Endothelial cell (in vitro differentiated cells): ENCODE data around the gene MBNL1. TPM values are rescaled to one million over a fixed set of nuclear protein-coding genes. Genes with fewer than 3 reads are reported as not detected.
"Not testable (repeated sequence)": the region's sequence is repeated elsewhere in the genome, so short reads cannot be mapped to it uniquely, and the experiment has no call there.

ENCODE experiments used
- DNase-seq: peaks from one replicate; pipeline ENCODE4 v3.0.0; 2021; ENCODE audit warnings: low spot score
- H3K27ac Mint-ChIP-seq: one replicate; pipeline ENCODE4 v1.8.0; 2021; ENCODE audit warnings: mixed read lengths, inconsistent platforms; ENCODE audit not compliant: unreplicated experiment
- H3K27me3 Mint-ChIP-seq: one replicate; pipeline ENCODE4 v1.8.0; 2021; ENCODE audit warnings: mild to moderate bottlenecking, moderate library complexity, mixed read lengths, inconsistent platforms; ENCODE audit not compliant: unreplicated experiment
- H3K36me3 Mint-ChIP-seq: one replicate; pipeline ENCODE4 v1.8.0; 2021; ENCODE audit warnings: mild to moderate bottlenecking, low read depth, mixed read lengths, inconsistent platforms; ENCODE audit not compliant: unreplicated experiment
- H3K4me1 Mint-ChIP-seq: one replicate; pipeline ENCODE4 v1.8.0; 2021; ENCODE audit warnings: mild to moderate bottlenecking, mixed read lengths, inconsistent platforms; ENCODE audit not compliant: unreplicated experiment
- H3K4me3 Mint-ChIP-seq: one replicate; pipeline ENCODE4 v1.8.0; 2021; ENCODE audit warnings: mild to moderate bottlenecking, mixed read lengths, inconsistent platforms; ENCODE audit not compliant: unreplicated experiment
- H3K9me3 Mint-ChIP-seq: one replicate; pipeline ENCODE4 v1.8.0; 2021; ENCODE audit warnings: mixed read lengths, inconsistent platforms; ENCODE audit not compliant: unreplicated experiment
- total RNA-seq: library from RNA; stranded (reverse); fragmentation: NEBNext Ultra II Directional; extraction: Animal tissue kit (Norgen Biotek cat#: 25700); gene quantifications from one replicate; pipeline ENCODE4 v1.2.1, GENCODE V29; 2021; ENCODE audit not compliant: unreplicated experiment
- TF ChIP-seq, protein P1 (sequence below): fragments of 200-600 bp; sonication (generic); IDR thresholded peaks from one replicate; pipeline ENCODE4 v1.5.0; 2021; ENCODE audit warnings: antibody characterized with exemption; ENCODE audit not compliant: unreplicated experiment

MBNL1 gene
- total RNA-seq, 1 donor from 2014 or later = 54.1 TPM

DNA sequence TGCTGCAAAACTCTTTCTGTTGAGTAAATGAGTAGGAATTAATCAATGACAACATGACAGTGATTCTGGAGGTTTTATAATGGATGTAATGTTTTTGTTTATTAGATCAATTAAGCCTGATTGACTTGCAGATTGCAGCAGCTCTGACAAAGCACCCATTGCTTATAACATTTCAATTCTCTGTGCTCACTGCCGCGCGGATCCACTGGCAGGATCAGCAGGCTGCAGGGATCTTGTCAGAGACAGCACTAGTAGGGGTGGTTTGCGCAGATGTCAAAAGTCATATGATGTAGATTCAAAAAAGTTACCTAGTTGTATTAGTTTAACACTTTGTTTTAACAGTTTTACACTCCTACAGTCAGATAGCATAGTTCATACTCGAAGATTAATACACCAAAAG lies 93.4 kb downstream of the MBNL1 start:
- H3K4me1 Mint-ChIP-seq = no peaks in the 10 kb centered on the region
- H3K4me3 Mint-ChIP-seq = no peak overlapping the region
- H3K9me3 Mint-ChIP-seq = no peaks in the 10 kb centered on the region
- no peaks in the 10 kb centered on the region for H3K27me3 Mint-ChIP-seq
- no peak overlapping the region for H3K27ac Mint-ChIP-seq
- TF ChIP-seq, protein P1, sequence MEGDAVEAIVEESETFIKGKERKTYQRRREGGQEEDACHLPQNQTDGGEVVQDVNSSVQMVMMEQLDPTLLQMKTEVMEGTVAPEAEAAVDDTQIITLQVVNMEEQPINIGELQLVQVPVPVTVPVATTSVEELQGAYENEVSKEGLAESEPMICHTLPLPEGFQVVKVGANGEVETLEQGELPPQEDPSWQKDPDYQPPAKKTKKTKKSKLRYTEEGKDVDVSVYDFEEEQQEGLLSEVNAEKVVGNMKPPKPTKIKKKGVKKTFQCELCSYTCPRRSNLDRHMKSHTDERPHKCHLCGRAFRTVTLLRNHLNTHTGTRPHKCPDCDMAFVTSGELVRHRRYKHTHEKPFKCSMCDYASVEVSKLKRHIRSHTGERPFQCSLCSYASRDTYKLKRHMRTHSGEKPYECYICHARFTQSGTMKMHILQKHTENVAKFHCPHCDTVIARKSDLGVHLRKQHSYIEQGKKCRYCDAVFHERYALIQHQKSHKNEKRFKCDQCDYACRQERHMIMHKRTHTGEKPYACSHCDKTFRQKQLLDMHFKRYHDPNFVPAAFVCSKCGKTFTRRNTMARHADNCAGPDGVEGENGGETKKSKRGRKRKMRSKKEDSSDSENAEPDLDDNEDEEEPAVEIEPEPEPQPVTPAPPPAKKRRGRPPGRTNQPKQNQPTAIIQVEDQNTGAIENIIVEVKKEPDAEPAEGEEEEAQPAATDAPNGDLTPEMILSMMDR = no peak
- DNase-seq = no peak
- peaks cover 3% of the 10 kb centered on the region for H3K36me3 Mint-ChIP-seq

DNA sequence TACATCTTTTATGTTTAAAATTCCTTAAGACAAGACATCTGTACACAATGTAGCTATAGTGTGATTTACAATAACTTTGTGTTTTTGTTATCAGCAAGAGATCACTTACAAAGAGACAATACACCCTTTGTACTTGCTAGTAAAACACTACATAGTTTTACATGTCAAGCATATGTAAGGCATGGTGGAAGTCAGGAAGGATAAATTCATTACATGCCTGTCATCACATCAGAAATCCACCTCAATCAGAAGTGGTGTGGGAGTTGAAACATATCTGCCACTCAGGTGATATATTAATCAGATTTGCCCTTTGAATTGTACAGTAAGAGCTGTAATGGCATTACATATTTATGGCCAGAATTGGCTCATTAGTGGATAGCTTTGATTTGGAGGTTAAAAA lies 95.5 kb downstream of the MBNL1 start:
- TF ChIP-seq, protein P1 = no peak
- no peaks in the 10 kb centered on the region for H3K27me3 Mint-ChIP-seq

DNA sequence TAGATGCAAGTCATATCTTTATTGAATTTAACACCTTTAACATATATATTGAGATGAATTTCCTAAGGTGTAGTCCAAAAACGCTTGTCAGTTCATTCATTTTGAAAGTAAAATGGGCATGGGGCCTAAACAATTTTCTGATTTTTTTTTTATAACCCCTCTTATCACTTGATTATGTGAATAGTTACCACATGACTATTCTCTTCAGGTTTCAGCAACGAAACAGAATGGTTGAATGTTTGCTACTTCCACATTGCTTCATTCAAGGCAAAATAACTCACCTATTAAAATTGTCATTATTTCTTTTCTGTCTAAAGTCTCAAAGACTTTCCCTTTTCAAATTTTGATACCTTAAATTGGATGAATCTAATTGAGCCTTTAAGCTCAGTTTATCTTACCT lies 96.4 kb downstream of the MBNL1 start:
- Mint-ChIP-seq H3K36me3 (peaks cover 9% of the 10 kb centered on the region), H3K4me1 (peaks cover 4% of the 10 kb centered on the region), H3K4me3 (no peak overlapping the region), H3K27me3 (no peaks in the 10 kb centered on the region), H3K9me3 (no peaks in the 10 kb centered on the region), H3K27ac (no peak overlapping the region)
- TF ChIP-seq, protein P1 = no peak
- no peak for DNase-seq

More for the DNA sequence above, 95.5 kb downstream of the MBNL1 start:
- Mint-ChIP-seq H3K27ac (no peak overlapping the region), H3K4me1 (peaks cover 4% of the 10 kb centered on the region), H3K4me3 (no peak overlapping the region), H3K36me3 (peaks cover 9% of the 10 kb centered on the region), H3K9me3 (no peaks in the 10 kb centered on the region)
- DNase-seq = no peak

- no peak overlapping the region for H3K4me3 Mint-ChIP-seq
Measured at GRCh38 chr3:152365766-152366593, 97.3 kb downstream of the MBNL1 start.

GRCh38 chr3:152367192-152367591 lies 98.5 kb downstream of the MBNL1 start:
- not testable (repeated sequence) for H3K9me3 Mint-ChIP-seq, H3K4me1 Mint-ChIP-seq, DNase-seq, H3K4me3 Mint-ChIP-seq, H3K27me3 Mint-ChIP-seq
- Mint-ChIP-seq H3K36me3 (peaks cover 13% of the 10 kb centered on the region), H3K27ac (peak overlapping the region; percentile 19)

More at GRCh38 chr3:152365766-152366593, 97.3 kb downstream of the MBNL1 start:
- TF ChIP-seq, protein P1 = no peak
- Mint-ChIP-seq H3K36me3 (peaks cover 9% of the 10 kb centered on the region), H3K27ac (no peak overlapping the region), H3K27me3 (no peaks in the 10 kb centered on the region), H3K4me1 (peaks cover 4% of the 10 kb centered on the region), H3K9me3 (no peaks in the 10 kb centered on the region)
- DNase-seq = no peak

- Mint-ChIP-seq H3K4me1 (peaks cover 13% of the 10 kb centered on the region), H3K4me3 (peak overlapping the region; percentile 28), H3K36me3 (peaks cover 12% of the 10 kb centered on the region)
- not testable (repeated sequence) for H3K9me3 Mint-ChIP-seq, DNase-seq, H3K27ac Mint-ChIP-seq, H3K27me3 Mint-ChIP-seq
Measured at GRCh38 chr3:152372633-152373032, 103.9 kb downstream of the MBNL1 start.
